GM23338 (cell line): ENCODE measurements around the gene PKLR. TPM values are rescaled to one million over a fixed set of nuclear protein-coding genes. Genes with fewer than 3 reads are reported as not detected.

ENCODE experiments used
- ATAC-seq: fragments of 200-7000 bp; cut with Tn5 transposase; 3 replicates; pipeline ENCODE4 v1.9.1; 2020
- DNase-seq: peaks from one replicate; pipeline ENCODE4 v3.0.0-alpha.2; 2015; ENCODE audit warnings: low spot score
- H2AFZ ChIP-seq: fragments of 200-600 bp; sonication (generic); 2 replicates; pipeline ENCODE4 v1.8.0; 2016; ENCODE audit warnings: antibody characterized with exemption, mild to moderate bottlenecking, moderate library complexity
- H3F3A ChIP-seq: fragments of 200-600 bp; sonication (generic); replicated peaks from 2 replicates; pipeline ENCODE4 v1.8.0; 2017; ENCODE audit warnings: antibody characterized with exemption, mixed run types, low read depth
- H3K27ac ChIP-seq: fragments of 200-600 bp; sonication (generic); 2 replicates; pipeline ENCODE4 v1.6.1; 2016; ENCODE audit warnings: low read depth
- H3K27me3 ChIP-seq: fragments of 200-600 bp; sonication (generic); 2 replicates; pipeline ENCODE4 v1.8.0; 2016; ENCODE audit warnings: mild to moderate bottlenecking, mixed run types, moderate library complexity; ENCODE audit not compliant: insufficient read depth
- H3K36me3 ChIP-seq: fragments of 200-600 bp; sonication (generic); 2 replicates; pipeline ENCODE4 v1.8.0; 2016; ENCODE audit warnings: mild to moderate bottlenecking; ENCODE audit not compliant: insufficient read depth
- H3K4me1 ChIP-seq: fragments of 200-600 bp; sonication (generic); 2 replicates; pipeline ENCODE4 v1.8.0; 2016; ENCODE audit warnings: mild to moderate bottlenecking, moderate library complexity; ENCODE audit not compliant: insufficient read depth
- H3K4me2 ChIP-seq: fragments of 200-600 bp; sonication (generic); 2 replicates; pipeline ENCODE4 v1.7.1; 2017; ENCODE audit warnings: mixed run types
- H3K4me3 ChIP-seq: fragments of 200-600 bp; sonication (generic); 2 replicates; pipeline ENCODE4 v1.6.1; 2016; ENCODE audit warnings: mixed run types
- H3K79me2 ChIP-seq: fragments of 200-600 bp; sonication (generic); replicated peaks from 2 replicates; pipeline ENCODE4 v1.8.0; 2017; ENCODE audit warnings: mild to moderate bottlenecking; ENCODE audit not compliant: insufficient read depth
- H3K9me2 ChIP-seq: fragments of 200-600 bp; sonication (generic); 2 replicates; pipeline ENCODE4 v1.8.0; 2017; ENCODE audit not compliant: insufficient read depth
- H4K20me1 ChIP-seq: fragments of 200-600 bp; sonication (generic); replicated peaks from 2 replicates; pipeline ENCODE4 v1.8.0; 2017; ENCODE audit warnings: mild to moderate bottlenecking; ENCODE audit not compliant: insufficient read depth
- H3K27ac Mint-ChIP-seq: 2 replicates; pipeline ENCODE4 v1.8.0; 2020; ENCODE audit warnings: inconsistent platforms, mild to moderate bottlenecking, moderate library complexity, mixed read lengths
- H3K27me3 Mint-ChIP-seq: 3 replicates; pipeline ENCODE4 v1.8.0; 2022; ENCODE audit warnings: low read depth, mild to moderate bottlenecking, moderate library complexity, mixed read lengths, inconsistent platforms; ENCODE audit not compliant: insufficient read depth, poor library complexity
- H3K36me3 Mint-ChIP-seq: 3 replicates; pipeline ENCODE4 v1.8.0; 2021; ENCODE audit warnings: low read depth, mild to moderate bottlenecking, inconsistent platforms, moderate library complexity, mixed read lengths
- H3K4me1 Mint-ChIP-seq: 3 replicates; pipeline ENCODE4 v1.8.0; 2020; ENCODE audit warnings: mild to moderate bottlenecking, inconsistent platforms, mixed read lengths
- H3K4me3 Mint-ChIP-seq: 3 replicates; pipeline ENCODE4 v1.8.0; 2021; ENCODE audit warnings: moderate library complexity, mild to moderate bottlenecking, inconsistent platforms, mixed read lengths
- H3K9me3 Mint-ChIP-seq: 3 replicates; pipeline ENCODE4 v1.8.0; 2020; ENCODE audit warnings: moderate library complexity, mild to moderate bottlenecking, inconsistent platforms, mixed read lengths
- CREB1 ChIP-seq: fragments of 250-450 bp; sonication (Bioruptor Pico); IDR thresholded peaks from 2 replicates; pipeline ENCODE4 v1.5.0; 2020; ENCODE audit warnings: low read depth, mild to moderate bottlenecking, moderate library complexity
- ETS1 ChIP-seq: IDR thresholded peaks from 2 replicates; pipeline ENCODE4 v1.6.1; 2016; ENCODE audit warnings: antibody characterized with exemption
- EZH2 ChIP-seq: fragments of 200-600 bp; sonication (generic); IDR thresholded peaks from one replicate; pipeline ENCODE4 v1.8.0; 2017; ENCODE audit warnings: antibody characterized with exemption, mild to moderate bottlenecking, low read depth; ENCODE audit not compliant: unreplicated experiment
- EZH2phosphoT487 ChIP-seq: fragments of 200-600 bp; sonication (generic); IDR thresholded peaks from one replicate; pipeline ENCODE4 v1.8.1; 2018; ENCODE audit warnings: antibody characterized with exemption; ENCODE audit not compliant: unreplicated experiment
- JUNB ChIP-seq: IDR thresholded peaks from one replicate; pipeline ENCODE4 v1.6.1; 2016; ENCODE audit warnings: antibody characterized with exemption; ENCODE audit not compliant: unreplicated experiment
- NANOG ChIP-seq: IDR thresholded peaks from 2 replicates; pipeline ENCODE4 v1.6.1; 2016; ENCODE audit warnings: antibody characterized with exemption, borderline replicate concordance
- POLR2AphosphoS5 ChIP-seq: IDR thresholded peaks from 2 replicates; pipeline ENCODE4 v1.6.1; 2016; ENCODE audit warnings: antibody characterized with exemption, low read depth
- REST ChIP-seq: IDR thresholded peaks from one replicate; pipeline ENCODE4 v1.6.1; 2018; ENCODE audit warnings: antibody characterized with exemption; ENCODE audit not compliant: unreplicated experiment
- ZNF114 ChIP-seq: fragments of 250-450 bp; sonication (Bioruptor Pico); IDR thresholded peaks from 2 replicates; pipeline ENCODE4 v1.5.0; 2020; ENCODE audit warnings: mild to moderate bottlenecking, moderate library complexity
- polyA plus RNA-seq: library from polyadenylated mRNA; unstranded; fragments of >200 nt; fragmentation: Nextera tagmentation; extraction: Ambion mirVana; gene quantifications from 2 replicates; pipeline ENCODE4 v1.2.1, GENCODE V29; 2016
- total RNA-seq: library from RNA; depleted of rRNA; stranded (reverse); fragments of >200 nt; shearing (Covaris generic); gene quantifications from 2 replicates; pipeline ENCODE4 v1.2.3, GENCODE V29; 2014

The PKLR gene
- total and polyA plus RNA-seq, 2 experiments from 2014 or later = 2.0 to 3.7 TPM

- Histone ChIP-seq H3K4me3 (no peak overlapping the region), H3K4me1 (no peaks in the 10 kb centered on the region), H3K9me2 (no peaks in the 10 kb centered on the region), H2AFZ (no peak overlapping the region), H3K4me2 (no peak overlapping the region), H3K79me2 (no peaks in the 10 kb centered on the region), H3K27ac (no peak overlapping the region), H3F3A (peaks cover 3% of the 10 kb centered on the region), H3K36me3 (peaks cover 39% of the 10 kb centered on the region), H3K27me3 (no peaks in the 10 kb centered on the region), H4K20me1 (no peaks in the 10 kb centered on the region; the same call in none of the 2 replicates)
- Mint-ChIP-seq H3K27ac (no peak overlapping the region), H3K4me3 (no peak overlapping the region), H3K27me3 (no peaks in the 10 kb centered on the region), H3K4me1 (no peaks in the 10 kb centered on the region), H3K36me3 (peaks cover 44% of the 10 kb centered on the region), H3K9me3 (no peaks in the 10 kb centered on the region)
- no peak for ATAC-seq
- TF ChIP-seq ETS1 (no peak), EZH2phosphoT487 (no peak), NANOG (no peak)
- DNase-seq = no peak
These were observed 38.4 kb upstream of the PKLR start for GRCh38 chr1:155339515-155340097.

GRCh38 chr1:155334962-155335361, 33.7 kb upstream of the PKLR start:
- Histone ChIP-seq H2AFZ (no peak overlapping the region), H3K27me3 (no peaks in the 10 kb centered on the region), H3F3A (peaks cover 16% of the 10 kb centered on the region), H4K20me1 (peaks cover 8% of the 10 kb centered on the region), H3K36me3 (peaks cover 14% of the 10 kb centered on the region), H3K27ac (no peak overlapping the region), H3K9me2 (no peaks in the 10 kb centered on the region), H3K4me2 (no peak overlapping the region), H3K4me1 (no peaks in the 10 kb centered on the region), H3K4me3 (no peak overlapping the region), H3K79me2 (no peaks in the 10 kb centered on the region)
- ATAC-seq (no peak), DNase-seq (no peak)
- peaks cover 33% of the 10 kb centered on the region for H3K36me3 Mint-ChIP-seq
- TF ChIP-seq JUNB (no peak), NANOG (no peak), ZNF114 (CRISPR knock-in tag) (no peak), EZH2 (no peak), CREB1 (no peak), REST (no peak), POLR2AphosphoS5 (no peak)
- H3K4me1 Mint-ChIP-seq = no peaks in the 10 kb centered on the region
- H3K9me3 Mint-ChIP-seq = no peaks in the 10 kb centered on the region
- H3K4me3 Mint-ChIP-seq = no peak overlapping the region
- no peak overlapping the region for H3K27ac Mint-ChIP-seq
- no peaks in the 10 kb centered on the region for H3K27me3 Mint-ChIP-seq
